ENCODE data around the gene NPHP4.

GRCh38 chr1:6000444-6001288, 8.4 kb upstream of the NPHP4 start:
- TF ChIP-seq CTCF (IDR thresholded peaks at IDR 0.05) (no peak), POLR2A (IDR thresholded peaks at IDR 0.05) (no peak)
